AML-193 (cell line): ENCODE measurements around the gene SLC2A4.

Source experiments
- DNase-seq, 2 experiments: peaks; one replicate each; lab custom pipeline; 2025; lab: John Stamatoyannopoulos, UW

Gene SLC2A4

GRCh38 chr17:7279448-7279847 is 2.1 kb upstream of the SLC2A4 start:
- no peak for DNase-seq

- DNase-seq = peak; percentile 45 to 46
Observed at GRCh38 chr17:7280519-7281073, 922 bp upstream of the SLC2A4 start.

- no peak for DNase-seq
Observed at GRCh38 chr17:7281953-7282751, 634 bp downstream of the SLC2A4 start.

- no peak for DNase-seq
Observed at GRCh38 chr17:7282752-7283321, 1.3 kb downstream of the SLC2A4 start.

- DNase-seq = no peak
Observed at GRCh38 chr17:7283471-7284216, 2.1 kb downstream of the SLC2A4 start.

- no peak for DNase-seq
Observed at GRCh38 chr17:7284911-7285310, 3.4 kb downstream of the SLC2A4 start.

GRCh38 chr17:7285679-7286078 is 4.2 kb downstream of the SLC2A4 start:
- no peak for DNase-seq

GRCh38 chr17:7289256-7290032 is 7.9 kb downstream of the SLC2A4 start:
- no peak for DNase-seq

GRCh38 chr17:7290166-7290565 is 8.6 kb downstream of the SLC2A4 start:
- DNase-seq = no peak

- no peak for DNase-seq
Observed at GRCh38 chr17:7290685-7291084, 9.2 kb downstream of the SLC2A4 start.

GRCh38 chr17:7292194-7292593 is 10.7 kb downstream of the SLC2A4 start:
- DNase-seq = no peak

- no peak for DNase-seq
Observed at GRCh38 chr17:7292729-7293128, 11.2 kb downstream of the SLC2A4 start.

GRCh38 chr17:7293159-7293558 is 11.6 kb downstream of the SLC2A4 start:
- no peak for DNase-seq

- no peak for DNase-seq
Observed at GRCh38 chr17:7293816-7294613, 12.5 kb downstream of the SLC2A4 start.

- DNase-seq = no peak
Observed at GRCh38 chr17:7294614-7295153, 13.2 kb downstream of the SLC2A4 start, which contains the start of gene YBX2. Gene YBX2, minus strand, starts transcription at chr17:7294639. Its CDS starts 139 bp downstream, at chr17:7294500.

- DNase-seq = no peak
Observed at GRCh38 chr17:7295230-7296180, 14.0 kb downstream of the SLC2A4 start.

GRCh38 chr17:7296189-7296861 is 14.8 kb downstream of the SLC2A4 start:
- peak; percentile 44 to 52 for DNase-seq

GRCh38 chr17:7304179-7304578 is 22.7 kb downstream of the SLC2A4 start:
- DNase-seq = no peak
